GM19463 (cell line): ENCODE data around the gene CRACR2A.

ENCODE experiments used
- ATAC-seq: cut with Tn5 transposase; IDR thresholded peaks from one replicate; pipeline ENCODE4 v1.9.1; 2021; ENCODE audit warnings: mild to moderate bottlenecking, moderate library complexity; ENCODE audit not compliant: unreplicated experiment

The CRACR2A gene, protein sequence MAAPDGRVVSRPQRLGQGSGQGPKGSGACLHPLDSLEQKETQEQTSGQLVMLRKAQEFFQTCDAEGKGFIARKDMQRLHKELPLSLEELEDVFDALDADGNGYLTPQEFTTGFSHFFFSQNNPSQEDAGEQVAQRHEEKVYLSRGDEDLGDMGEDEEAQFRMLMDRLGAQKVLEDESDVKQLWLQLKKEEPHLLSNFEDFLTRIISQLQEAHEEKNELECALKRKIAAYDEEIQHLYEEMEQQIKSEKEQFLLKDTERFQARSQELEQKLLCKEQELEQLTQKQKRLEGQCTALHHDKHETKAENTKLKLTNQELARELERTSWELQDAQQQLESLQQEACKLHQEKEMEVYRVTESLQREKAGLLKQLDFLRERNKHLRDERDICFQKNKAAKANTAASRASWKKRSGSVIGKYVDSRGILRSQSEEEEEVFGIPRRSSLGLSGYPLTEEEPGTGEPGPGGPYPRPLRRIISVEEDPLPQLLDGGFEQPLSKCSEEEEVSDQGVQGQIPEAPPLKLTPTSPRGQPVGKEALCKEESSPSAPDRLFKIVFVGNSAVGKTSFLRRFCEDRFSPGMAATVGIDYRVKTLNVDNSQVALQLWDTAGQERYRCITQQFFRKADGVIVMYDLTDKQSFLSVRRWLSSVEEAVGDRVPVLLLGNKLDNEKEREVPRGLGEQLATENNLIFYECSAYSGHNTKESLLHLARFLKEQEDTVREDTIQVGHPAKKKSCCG

DNA sequence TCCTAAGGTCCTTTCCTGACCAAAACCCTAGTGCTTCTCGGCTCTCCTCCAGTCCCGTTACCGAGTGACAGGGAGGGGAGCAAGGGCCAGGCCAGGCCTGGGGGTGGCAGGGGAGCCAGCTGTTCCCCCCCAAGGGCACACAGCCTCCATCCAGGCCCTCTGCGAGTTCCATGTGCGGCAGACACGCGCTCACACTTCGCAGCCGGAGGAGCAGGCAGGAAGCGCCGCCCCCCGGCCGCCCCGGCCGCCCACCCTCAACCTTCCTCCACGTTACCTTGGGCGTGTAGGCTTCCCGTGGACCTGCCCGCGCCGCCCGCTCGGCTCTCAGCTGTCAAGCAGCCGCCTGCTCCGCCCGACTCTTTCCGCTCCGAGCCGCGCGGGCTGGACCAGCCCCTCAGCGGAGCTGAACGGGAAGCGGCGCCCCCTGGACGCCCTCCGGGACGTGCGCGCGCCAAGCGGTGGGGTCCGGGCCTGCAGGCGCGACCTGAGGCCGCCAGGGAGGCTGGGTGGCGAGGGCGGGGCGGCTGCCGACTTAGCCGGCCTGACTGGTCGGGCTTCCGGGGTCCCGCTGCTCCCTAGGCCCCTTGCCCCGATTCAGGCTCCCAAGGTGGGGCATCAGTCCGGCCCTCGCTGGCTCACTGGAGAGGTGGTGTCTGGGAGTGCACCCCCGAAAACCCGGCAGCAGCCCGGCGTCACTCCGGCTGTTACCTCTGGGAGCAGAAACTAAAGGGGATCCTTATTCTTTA is at the start of gene CRACR2A:
CRACR2A (minus strand) TSS at position 369 of the 746 bp plus-strand sequence. CDS start 56,110 bp downstream, outside the sequence.
- ATAC-seq = peak; percentile 86

DNA sequence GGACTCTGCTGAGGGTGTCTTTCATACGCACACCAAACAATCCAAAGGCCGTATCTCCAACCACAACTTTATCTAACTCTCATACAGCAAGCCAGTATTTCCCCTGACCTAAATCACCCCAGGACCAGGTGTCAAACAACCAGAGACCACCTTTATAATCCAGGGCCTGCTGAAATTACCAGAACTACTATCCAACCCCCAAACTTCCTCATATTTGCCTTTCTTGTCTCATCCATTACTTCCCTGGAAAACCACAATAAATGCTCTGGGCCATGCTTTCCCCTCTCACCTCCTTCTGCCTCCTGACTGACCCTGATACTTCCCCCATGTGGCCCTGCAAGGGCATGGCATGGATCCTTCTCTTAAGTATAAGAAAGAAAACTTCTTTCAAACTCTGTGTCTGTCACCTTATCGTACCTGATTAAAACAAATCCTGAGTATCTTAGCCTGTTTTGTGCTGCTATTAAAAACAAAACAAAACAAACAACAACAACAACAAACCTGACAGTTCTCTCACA is 44.7 kb upstream of the CRACR2A start:
- ATAC-seq = no peak

DNA sequence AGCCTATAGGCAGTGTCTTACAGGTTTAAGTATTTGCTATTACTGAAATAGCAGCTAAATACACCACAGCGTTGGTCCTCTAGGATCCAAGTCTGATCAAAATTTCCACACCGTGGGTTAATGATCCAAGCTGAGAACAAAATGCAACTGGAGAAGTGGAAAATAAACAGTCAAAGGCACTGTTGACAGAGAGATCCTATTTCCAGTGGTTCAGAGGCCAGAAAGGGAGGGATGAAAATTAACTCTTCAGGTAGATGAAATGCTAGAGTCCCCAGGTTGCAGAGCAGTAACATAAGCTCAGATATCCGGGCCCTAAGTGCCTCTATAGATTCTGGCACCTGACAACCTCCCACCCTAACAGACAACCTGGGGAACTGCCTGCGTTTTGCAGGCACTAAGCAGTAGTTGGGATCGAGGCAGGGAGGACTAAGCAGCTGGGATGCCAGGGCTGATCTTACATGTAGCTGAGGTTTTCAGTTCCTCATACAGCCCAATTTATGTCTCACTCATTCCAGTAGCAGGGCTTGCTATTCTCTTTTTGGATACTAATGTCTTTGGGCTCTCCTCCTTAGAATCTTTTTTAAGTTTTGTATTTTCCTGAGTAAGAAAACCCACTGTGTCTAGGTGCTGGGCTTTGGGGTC is 42.7 kb upstream of the CRACR2A start:
- no peak for ATAC-seq

DNA sequence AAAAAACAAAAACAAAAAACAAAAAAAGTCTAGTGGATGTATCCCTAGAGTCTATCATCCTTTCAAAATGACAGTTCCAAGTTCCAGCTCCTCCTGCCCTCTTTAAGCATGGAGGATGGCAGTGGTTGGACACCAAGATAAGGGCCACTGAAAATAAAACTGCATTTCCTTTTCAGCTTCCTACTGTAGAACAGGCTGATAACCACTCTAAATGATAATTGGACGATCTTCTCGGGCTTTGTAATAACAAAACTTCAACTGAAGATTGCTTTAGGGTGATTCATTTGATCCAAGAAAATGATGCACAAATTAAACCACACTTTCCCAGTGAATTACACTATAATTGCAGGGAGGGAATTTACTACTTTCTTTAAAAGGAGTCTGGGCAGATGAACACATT is 42.2 kb upstream of the CRACR2A start:
- no peak for ATAC-seq

DNA sequence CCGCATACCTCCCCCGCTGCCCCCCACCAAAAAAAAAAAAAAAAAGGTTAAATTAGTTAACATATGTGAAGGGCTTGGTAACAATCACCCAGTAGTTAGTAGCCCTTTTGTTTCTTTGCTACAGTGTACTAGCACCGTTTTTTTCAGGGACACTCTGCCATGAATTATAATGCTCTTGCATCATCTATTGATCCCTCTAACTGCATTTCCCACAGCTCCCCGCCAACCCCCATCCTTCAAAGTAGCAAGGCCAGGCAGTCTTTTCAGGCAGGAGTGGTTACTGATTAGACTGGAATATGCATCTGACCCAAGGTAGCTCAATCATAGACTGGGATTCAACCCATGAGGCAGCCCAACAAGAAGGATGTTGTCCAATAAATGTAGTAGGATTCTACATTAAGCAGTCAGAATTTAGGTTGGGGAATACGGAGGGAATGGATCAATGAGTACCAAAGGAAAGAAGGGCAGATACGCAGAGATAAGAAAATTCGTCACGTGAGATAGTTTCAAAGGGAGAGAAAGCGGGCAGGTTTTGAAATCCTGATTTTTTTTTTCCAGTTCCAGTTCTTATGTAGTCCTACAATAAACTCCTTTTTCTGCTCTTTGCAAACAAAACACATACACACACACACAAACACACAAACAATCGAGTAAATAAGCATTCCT is 39.8 kb upstream of the CRACR2A start:
- no peak for ATAC-seq

DNA sequence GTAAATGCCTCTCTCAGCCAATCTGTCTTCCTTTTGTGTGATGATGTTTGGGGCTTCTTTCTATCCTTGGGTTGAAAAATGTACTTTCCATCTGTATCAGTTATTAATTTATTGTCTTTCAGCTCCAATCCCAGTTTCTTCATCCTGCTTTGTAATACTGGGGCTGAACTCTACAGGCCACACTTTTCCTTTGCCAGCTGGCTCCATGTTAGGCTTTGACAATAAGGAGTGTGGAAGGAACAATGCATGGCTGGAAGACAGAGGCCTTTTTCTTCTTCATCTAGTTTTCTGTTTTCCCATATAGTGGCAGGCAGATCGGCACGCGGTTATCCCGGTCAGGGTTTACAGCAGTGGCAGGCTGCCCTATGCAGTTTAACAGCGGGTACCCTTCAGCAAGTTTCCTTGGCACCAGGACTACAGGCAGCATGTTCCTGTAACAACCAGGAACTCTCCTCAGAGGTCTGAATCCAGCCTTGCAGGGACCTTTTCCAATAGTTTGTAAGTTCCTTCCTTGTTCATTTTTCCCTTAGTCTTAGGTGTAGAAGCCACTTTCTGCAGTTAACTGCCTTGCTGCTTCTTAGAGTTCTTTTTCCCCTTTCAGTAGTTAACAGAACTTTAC is 38.5 kb upstream of the CRACR2A start:
- no peak for ATAC-seq

DNA sequence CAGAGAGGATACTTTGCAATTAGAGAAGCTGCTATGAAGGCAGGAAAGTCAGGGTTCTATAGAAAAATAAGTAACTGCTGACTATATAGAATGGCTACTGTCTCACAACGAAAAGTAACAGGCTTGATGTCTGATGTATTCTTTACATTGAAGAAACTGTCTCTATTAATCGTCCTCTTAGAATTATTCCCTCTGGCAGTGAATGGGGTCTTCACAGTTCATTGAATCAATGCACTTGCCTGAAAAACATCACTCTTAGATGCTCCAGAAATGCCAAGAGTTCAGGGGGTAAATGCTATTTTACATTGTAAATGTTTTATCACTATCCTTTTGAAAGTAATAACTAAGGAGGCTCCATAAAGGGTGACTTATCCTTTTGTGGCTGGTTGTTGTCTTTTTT is 37.7 kb upstream of the CRACR2A start:
- no peak for ATAC-seq

DNA sequence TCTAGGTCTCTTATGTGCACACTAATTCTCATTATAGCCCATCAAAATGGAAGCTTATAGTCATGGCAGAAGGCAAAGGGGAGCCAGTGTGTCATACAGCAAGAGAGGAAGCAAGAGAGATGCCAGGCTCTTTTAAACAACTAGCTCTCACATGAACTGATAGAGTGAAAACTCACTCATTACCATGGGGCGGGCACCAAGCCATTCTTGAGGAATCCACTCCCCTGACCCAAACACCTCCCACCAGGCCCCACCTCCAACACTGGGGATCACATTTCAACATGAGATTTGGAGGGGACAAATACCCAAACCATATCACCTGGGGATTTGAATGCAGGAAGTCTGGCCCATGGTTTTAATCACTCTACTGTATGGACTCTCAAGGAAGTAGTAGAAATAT is 36.9 kb upstream of the CRACR2A start:
- ATAC-seq = no peak

DNA sequence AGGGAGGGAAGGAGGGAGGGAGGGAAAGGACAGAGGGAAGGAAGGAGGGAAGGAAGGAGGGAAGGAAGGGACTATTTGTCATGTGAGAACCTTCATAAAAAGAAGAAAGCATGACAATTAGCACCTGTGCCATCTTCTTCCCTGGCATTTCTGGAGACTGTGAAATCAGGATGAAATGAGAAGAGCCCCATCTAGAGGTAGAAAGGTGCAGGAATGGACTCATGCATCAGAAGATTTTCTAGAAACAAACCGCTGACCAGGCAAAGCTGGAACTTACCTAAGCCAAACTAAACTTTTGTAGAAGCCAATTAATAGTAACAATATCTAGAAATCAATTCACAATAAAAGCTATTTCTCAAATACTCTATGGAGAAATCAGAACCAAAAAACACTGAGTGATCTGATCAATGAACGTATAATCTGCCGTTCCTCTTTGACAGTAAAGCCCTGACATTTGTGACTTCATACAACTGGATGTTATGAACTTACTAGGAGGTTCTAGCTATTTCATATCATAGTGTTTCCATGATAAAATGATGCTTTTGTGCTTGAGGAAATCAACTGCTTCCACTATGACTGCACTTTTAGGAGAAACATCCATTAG is 24.4 kb upstream of the CRACR2A start:
- no peak for ATAC-seq

DNA sequence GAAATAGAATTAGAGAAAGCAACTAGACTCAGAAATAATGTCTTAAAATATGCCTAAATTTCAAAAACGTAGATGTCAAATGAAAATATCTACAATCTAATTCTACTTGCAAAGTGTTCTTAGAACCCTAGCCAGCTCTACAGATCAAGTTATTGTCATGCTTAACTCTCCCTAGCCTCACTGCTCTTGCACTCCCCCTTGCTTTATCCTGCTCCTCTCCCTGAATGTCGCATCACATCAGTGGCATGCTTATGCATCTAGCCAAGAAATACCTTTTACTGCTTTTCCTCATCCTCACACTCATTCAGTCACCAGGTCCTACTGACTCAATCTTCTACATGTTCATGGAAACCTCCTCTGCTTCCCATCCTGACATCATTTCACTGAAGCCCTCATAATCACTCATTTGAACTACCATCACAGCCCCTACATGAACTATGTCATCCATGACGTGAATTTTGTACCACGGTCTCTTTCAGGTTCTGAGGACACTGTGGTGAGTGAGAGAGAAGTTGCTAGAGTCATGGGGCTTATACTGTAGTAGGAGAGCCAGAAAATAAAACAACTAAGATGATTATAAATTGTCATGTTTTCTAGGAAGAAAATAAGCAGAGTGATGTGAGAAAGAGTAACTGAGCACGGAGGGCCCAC is 22.6 kb upstream of the CRACR2A start:
- ATAC-seq = no peak

DNA sequence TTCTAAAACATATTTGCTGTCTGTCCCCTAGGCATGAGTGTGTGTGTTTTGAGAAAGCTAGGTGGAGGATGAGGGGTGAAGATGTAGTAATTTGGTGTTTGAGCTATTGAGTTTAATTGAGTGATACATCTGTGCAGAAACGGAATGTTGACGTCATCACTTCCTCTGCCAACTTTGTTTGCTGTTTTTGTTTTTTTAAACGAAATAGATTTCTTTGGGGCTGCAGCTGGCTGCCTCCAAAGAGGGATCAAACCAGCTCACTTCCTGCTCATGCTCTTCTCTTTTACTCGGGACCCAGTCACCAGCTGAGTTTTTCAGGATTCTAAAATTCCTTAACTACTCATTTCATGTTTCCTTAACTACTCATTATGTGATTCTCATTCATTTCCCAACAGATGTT is 19.5 kb upstream of the CRACR2A start:
- no peak for ATAC-seq

DNA sequence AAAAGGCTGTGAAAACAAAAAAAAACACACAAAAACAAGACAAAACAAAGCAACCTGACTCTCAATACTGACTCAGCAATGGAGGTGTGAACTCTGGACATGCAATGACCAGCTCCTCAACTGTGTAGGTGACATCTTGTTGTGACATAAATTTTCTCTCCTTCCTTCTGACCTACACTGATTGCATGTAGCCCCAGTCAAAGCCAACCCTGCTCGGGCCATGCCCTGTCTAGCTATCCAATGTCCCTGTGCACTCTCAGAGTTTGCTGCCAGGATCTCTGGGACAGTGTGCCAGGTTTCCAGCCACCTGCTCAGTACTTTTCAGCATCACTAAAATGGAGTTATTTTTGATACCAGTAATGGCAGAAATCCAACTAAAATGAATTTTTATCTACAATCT is 18.9 kb upstream of the CRACR2A start:
- ATAC-seq = no peak

DNA sequence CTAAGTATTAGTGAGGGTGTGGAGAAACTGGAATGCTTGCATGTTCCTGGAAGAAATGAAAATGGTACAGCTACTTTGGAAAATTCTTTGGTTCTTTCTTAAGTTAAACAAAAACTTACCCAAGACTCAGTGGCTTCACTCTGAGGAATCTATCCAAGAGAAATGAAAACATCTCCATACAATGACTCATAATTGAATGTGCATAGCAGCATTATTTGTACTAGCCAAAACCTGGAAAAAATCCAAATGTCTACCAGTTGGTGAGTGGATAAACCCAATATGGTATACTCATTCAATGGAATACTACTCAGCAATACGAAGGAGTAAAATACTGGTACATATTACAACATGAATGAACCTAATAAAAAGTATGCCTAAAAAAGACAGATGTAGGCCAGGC is 18.0 kb upstream of the CRACR2A start:
- ATAC-seq = no peak

DNA sequence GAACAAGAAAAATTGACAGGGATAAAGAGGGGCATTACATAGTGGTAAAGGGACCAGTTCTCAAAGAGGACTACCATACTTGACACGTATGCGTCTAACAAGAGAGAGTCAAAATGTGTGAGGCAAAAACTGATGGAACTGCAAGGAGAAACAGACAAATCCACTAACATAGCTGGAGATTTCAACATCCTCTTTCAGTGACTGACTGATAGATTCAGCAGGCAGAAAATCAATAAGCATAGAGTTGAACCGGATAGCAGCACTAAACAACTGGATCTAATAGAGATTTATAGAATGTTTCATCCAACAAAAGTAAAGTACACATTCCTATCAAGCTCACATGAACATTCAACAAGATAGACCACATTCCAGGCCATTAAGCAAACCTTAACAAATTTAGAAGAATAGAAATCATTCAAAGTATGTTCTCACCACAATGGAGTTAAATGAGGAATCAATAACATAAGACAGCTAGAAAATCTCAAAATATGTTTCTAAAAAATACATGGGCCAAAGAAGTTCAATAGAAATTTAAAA is 16.1 kb upstream of the CRACR2A start:
- no peak for ATAC-seq

DNA sequence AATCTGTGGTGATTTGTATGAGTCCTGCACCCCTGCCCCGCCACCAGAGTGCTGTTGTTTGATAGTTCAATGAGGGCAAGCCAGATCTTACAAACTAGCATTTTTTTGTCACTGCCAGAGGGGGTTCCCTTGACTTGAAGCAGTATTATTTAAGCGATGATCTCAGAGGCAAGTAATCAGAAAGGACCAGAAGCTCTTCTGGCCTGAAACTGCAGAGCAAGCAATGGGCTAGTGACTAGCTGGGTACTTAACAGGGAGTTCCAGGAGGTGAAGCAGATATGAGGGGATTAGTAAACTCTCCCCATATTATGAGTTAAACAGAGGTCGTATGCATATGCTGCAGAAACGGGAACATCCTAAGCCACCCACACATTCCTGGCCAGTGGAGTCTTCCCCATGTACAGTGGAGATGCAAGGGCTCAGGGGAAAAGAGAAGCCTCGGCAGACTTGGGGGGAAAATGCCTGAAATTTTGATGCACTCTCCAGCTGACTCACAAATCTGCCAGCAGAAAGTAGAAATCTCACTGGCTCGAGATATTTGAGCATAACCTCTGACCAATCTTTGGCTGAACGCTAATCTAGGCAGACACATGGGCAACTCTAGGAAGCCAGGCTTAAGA is 8.3 kb upstream of the CRACR2A start:
- ATAC-seq = no peak

DNA sequence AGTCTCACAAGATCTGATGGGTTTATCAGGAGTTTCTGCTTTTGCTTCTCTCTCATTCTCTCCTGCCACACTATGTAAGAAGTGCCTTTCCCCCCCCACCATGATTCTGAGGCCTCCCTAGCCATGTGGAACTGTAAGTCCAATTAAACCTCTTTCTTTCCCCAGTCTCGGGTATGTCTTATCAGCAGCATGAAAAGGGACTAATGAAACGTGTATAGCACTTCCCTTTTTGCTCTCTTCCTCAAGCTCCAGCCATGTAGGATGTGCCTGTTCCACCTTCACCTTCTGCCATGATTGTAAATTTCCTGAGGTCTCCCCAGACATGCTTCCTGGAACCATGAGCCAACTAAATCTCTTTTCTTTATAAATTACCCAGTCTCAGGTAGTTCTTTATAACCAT is 7.0 kb upstream of the CRACR2A start:
- ATAC-seq = no peak

DNA sequence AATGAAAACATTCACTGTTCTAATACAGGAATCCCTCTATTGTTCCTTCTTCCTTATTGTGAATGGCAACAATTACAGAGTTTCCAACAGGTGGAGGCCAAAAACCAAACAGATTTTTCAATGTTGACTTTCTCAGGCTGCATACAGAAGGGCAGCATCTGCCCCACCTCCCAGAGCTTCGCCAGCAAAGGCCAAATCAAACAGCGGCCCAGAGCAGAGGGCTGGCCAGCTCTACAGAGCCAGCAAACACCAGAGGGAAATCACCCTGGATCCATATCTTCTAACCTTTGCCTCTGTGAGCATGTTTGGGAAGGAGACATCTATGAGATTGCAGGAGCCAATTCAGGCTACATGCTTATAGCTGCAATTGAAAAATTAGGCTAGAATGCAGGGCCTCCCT is 4.4 kb upstream of the CRACR2A start:
- no peak for ATAC-seq

DNA sequence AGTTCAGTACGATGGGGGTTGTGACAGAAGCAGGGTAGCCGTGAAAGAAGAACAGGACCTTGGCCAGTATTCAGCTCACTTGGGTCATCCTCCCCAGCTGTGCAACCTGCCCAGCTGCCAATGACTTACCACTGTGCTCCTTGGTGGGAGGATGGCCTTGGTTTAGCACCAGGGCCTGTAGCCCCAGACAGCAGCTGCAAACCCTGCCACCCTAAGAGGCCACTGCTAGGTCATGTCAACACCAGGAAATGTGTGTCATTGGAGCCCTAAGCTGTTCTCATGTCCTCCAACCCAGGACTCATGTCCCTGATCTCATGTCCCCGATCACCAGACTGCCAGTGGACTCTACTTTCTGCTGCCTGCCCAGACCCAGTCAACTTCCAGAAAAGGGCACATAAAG is 3.0 kb upstream of the CRACR2A start:
- ATAC-seq = no peak
